ENCODE data around the gene SLC25A1.
"Not testable (repeated sequence)": the region's sequence is repeated elsewhere in the genome, so short reads cannot be mapped to it uniquely, and the experiment has no call there.

SLC25A1 gene

GRCh38 chr22:19204640-19205039 is 26.1 kb upstream of the SLC25A1 start:
- no peak for DNase-seq

- no peak for DNase-seq
Measured at GRCh38 chr22:19203834-19204233, 25.3 kb upstream of the SLC25A1 start.

- not testable (repeated sequence) for DNase-seq
Measured at GRCh38 chr22:19202799-19203186, 24.3 kb upstream of the SLC25A1 start.

GRCh38 chr22:19201869-19202798 is 23.6 kb upstream of the SLC25A1 start:
- no peak for DNase-seq

- no peak for DNase-seq
Measured at GRCh38 chr22:19201130-19201868, 22.8 kb upstream of the SLC25A1 start.

GRCh38 chr22:19199479-19199878 is 20.9 kb upstream of the SLC25A1 start:
- no peak for DNase-seq

GRCh38 chr22:19197997-19198865 is 19.7 kb upstream of the SLC25A1 start:
- no peak for DNase-seq

GRCh38 chr22:19196841-19197612 is 18.5 kb upstream of the SLC25A1 start:
- no peak for DNase-seq

- no peak for DNase-seq
Measured at GRCh38 chr22:19195796-19196731, 17.5 kb upstream of the SLC25A1 start.

- DNase-seq, result no peak
Measured at GRCh38 chr22:19194766-19195536, 16.4 kb upstream of the SLC25A1 start.

- no peak for DNase-seq
Measured at GRCh38 chr22:19193879-19194278, 15.3 kb upstream of the SLC25A1 start.

GRCh38 chr22:19187716-19188563 is 9.4 kb upstream of the SLC25A1 start:
- no peak for DNase-seq

GRCh38 chr22:19184276-19184997 is 5.9 kb upstream of the SLC25A1 start:
- no peak for DNase-seq

- DNase-seq, result no peak
Measured at GRCh38 chr22:19183216-19183615, 4.7 kb upstream of the SLC25A1 start.

GRCh38 chr22:19182472-19183157 is 4.1 kb upstream of the SLC25A1 start:
- no peak for DNase-seq

- no peak for DNase-seq
Measured at GRCh38 chr22:19181786-19182471, 3.4 kb upstream of the SLC25A1 start.

GRCh38 chr22:19180740-19181410 is 2.3 kb upstream of the SLC25A1 start:
- no peak for DNase-seq

All from activated effector memory CD4-positive, alpha-beta T cell treated with Interleukin-2 at 50 U/mL for 16 hours (primary cell).